ENCODE data around the gene UFSP1. TPM values are rescaled to one million over a fixed set of nuclear protein-coding genes. Genes with fewer than 3 reads are reported as not detected.

The UFSP1 gene
- polyA plus RNA-seq, 5 donors, result 0.42 to 2.0 (median 0.84) TPM

DNA sequence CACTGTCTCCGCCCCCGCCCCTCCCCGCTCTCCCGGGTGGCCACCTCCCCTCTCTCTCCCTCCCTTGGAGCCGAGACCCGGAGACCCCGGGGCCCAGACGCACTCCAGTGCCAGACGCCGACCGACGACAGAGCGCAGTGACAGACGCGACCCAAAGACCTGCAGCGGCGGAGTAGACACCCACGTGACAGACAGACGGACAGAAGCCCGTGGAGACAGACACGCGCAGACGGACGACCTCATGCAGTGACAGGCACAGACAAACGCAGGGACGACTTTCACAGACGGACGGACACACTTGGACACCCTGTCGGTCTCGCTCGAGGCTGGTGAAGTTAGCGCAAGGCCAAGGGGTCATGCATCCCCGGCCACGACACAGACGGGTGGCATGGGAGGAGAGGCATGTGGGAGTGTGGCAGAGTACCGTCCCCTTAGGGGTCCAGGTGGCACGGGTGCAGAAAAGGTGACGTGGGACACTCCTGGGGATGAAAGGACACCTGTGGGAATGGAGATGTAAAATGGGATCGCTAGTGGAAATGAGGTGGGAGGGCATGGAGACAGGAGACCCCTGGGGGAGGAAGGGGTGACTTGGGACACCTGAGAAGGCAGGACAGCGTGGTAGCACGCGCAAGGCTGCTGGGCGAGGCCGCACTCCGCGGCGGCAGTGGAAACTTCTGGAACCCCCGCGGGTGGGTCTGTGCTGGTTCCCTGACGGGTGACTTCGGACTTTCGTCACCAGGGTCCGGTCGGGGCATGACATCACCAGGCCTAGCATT, 6.6 kb upstream of the UFSP1 start:
- no peak for DNase-seq

GRCh38 chr7:100895701-100895955, 6.1 kb upstream of the UFSP1 start, which contains the start of gene ACHE:
TSS of gene ACHE (minus strand) at chr7:100895888. CDS start at chr7:100894232, 1,656 bp downstream.
- no peak for DNase-seq

DNA sequence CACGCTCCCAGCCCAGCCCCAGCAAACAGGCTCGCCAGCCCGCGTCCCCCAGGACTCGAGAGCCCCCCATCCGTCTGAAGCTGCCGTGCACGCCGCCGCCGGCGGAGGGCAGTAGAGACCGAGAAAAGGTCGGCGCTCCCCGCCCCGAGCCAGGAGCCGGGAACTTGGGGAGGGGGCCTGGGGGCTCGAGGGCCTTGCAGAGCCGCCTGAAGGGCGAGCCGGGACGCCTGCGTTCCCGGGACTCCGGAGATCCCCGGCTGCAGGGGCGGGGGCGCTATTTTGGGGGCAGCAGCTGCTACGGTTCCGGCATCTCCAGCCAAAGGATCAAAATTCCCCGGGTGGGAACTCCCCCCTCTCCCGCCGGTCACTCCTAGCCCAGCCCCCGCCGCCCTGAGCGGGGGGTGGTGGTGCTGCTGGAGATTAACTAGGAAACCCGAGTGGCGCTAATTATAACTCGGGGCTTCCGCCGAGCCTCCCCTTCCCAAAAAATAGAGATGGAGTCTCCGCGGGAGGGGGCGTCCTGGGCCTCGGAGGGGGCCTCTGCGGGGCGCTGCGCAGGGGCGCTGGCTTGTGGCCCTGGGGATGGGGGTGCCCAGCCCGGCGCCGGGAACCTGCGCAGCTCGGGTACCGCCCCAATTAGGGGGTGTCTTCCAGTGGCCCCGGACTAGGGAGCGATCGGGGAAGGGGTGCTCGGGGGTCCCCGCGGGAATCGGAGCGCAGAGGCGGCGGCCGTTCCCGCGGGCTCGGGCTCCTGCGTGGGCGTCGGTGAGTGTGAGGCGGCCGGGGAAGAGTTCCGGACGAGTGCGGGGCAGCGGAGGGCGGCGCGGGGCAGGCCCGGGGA, 5.6 kb upstream of the UFSP1 start:
- no peak for DNase-seq

DNA sequence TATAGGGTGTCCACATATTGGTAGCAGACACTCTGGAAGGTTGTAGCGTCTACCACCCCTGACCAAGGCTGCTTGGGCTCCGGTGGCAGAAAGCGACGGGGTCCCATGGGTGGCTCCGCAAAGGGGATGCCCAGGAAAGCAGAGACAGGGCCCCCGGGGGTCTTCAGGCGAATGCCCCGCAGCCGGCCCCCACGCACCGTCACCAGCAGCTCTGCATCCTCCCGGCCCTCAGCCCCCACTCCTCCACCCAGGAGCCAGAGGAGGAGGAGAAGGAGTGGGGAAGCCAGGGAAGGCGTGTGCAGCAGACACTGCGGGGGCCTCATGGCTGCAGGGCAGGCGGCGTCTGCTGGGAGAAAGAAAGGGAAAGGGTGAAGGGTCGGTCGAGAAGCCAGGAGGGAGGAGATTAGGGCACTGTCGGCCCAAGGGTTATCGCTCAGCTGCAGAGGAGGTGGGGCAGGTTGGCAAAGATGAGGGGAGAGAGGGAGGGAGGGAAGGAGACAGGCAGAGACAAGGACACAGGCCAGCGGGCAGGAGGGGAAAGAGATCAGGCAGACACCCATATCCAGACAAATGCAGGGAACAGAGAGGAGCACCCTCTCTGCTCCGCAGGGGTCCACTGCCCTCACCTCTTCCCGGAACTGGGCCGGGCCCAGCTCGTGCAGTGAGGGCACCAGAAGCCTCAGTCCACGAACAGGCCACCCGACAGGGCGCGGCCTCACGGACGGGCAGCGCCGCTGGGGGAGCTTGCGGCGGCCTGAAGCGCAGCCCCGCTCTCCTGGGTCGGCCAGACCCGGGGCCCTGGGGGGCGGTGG, 4.6 kb upstream of the UFSP1 start:
- no peak for DNase-seq

GRCh38 chr7:100893318-100893895, 3.9 kb upstream of the UFSP1 start:
- DNase-seq, result no peak

GRCh38 chr7:100892364-100893317, 3.1 kb upstream of the UFSP1 start:
- DNase-seq, result no peak

DNA sequence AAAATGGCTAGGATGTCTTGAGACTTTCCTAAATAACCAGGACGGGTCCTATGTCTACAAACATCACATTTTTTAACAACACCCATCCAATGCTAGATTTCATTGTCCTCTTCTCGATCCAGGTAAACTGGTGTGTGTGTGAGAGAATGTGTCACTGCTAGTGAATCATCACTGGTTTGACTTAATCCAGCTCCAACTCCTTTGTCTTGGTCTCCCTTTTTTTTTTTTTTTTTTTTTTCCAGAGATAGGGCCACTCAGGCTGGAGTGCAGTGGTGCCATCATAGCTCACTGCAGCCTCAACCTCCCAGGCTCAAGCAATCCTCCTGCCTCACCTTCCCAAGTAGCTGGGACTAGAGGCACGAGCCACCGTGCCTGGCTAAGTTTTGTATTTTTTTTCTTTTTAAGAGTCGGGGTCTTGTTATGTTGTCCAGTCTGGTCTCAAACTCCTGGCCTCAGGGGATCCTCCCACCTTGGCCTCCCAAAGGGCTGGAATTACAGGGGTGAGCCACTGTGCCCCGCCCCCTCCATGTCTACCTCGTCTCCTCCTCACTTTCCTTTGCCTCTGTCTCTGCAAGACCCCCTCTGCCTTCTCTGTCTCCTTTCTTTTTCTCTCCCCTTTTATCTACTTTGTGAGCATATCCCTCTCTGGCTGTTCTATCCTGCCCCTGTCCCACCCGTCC, 2.2 kb upstream of the UFSP1 start:
- no peak for DNase-seq

GRCh38 chr7:100890653-100891567, 1.4 kb upstream of the UFSP1 start:
- no peak for DNase-seq

GRCh38 chr7:100888291-100888987, 1.1 kb downstream of the UFSP1 start:
- no peak for DNase-seq

- no peak for DNase-seq
Measured at GRCh38 chr7:100887516-100888290, 1.8 kb downstream of the UFSP1 start.

DNA sequence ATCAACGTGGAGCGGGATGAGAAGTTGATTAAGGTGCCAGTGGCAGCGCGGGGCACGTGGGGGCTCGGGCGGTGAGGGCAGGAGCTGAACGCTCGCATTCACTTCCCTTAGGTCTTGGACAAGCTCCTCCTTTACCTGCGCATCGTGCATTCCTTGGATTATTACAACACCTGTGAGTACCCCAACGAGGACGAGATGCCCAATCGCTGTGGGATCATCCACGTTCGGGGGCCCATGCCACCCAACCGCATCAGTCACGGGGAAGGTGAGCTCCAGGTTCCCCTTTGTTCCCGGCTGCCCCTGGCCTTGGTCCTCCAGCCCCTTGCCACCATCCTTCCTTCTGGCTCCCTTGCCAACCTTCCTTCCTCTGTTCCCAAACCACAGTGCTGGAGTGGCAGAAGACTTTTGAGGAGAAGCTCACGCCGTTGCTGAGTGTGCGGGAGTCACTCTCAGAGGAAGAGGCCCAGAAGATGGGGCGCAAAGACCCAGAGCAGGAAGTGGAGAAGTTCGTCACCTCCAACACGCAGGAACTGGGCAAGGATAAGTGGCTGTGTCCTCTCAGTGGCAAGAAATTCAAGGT, 2.5 kb downstream of the UFSP1 start:
- no peak for DNase-seq

- DNase-seq, result no peak
Measured at GRCh38 chr7:100886142-100886935, 3.2 kb downstream of the UFSP1 start.

GRCh38 chr7:100885440-100886141, 3.9 kb downstream of the UFSP1 start:
- DNase-seq, result no peak

DNA sequence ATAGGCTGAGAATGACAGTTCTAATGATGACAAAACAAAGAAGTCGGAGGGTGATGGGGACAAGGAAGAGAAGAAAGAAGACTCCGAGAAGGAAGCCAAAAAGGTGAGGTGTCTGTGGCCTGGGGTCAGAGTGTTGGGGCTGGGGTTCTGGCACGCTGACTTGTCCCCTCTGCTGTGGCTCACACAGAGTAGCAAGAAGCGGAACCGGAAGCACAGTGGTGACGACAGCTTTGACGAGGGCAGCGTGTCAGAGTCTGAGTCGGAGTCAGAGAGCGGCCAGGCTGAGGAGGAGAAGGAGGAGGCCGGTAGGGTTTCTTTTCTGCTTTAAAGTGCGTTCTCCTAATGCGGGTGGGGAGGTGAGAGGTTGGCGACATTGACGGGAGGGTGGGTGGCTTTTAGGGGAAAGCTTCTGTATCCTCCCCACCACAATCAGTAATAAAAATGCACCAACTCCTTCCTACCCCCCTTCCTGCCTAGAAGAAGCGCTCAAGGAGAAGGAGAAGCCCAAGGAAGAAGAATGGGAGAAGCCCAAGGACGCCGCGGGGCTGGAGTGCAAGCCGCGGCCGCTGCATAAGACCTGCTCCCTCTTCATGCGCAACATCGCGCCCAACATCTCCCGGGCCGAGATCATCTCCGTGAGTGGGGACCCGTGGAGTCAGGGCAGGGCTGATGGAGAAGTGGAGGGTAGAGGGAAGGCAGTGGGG, 4.6 kb downstream of the UFSP1 start:
- no peak for DNase-seq

Measured in right lung (tissue), 5 donors.